ENCODE measurements around the gene TMEM52. TPM values are rescaled to one million over a fixed set of nuclear protein-coding genes. Genes with fewer than 3 reads are reported as not detected.

TMEM52 gene
- polyA plus RNA-seq, 1 donor: 1.1 TPM

- no peak for DNase-seq
Measured at GRCh38 chr1:1926886-1927660, 8.0 kb upstream of the TMEM52 start.

DNA sequence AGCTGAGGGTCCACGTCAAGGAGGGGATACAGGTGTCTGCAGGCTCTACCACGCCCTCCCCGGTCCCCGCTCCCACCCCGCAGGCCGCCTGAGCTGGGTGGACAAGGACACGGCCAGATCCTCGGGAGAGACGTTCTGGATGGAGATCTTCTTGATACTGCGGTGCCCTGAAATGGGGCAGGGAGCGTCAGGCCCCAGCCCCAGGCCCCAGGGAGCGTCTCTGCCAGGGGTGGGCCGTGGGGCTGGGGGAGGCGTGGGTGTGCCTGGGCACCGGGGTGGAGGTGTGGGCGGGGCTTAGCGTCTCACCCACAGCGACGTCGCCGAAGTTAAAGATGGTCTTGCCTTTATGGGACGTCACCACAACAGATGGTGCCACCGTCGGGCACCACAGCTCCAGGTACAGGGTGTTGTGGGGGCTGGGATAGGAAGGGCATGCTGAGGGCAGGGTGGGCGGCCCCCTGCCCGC, 7.3 kb upstream of the TMEM52 start:
- no peak for DNase-seq

DNA sequence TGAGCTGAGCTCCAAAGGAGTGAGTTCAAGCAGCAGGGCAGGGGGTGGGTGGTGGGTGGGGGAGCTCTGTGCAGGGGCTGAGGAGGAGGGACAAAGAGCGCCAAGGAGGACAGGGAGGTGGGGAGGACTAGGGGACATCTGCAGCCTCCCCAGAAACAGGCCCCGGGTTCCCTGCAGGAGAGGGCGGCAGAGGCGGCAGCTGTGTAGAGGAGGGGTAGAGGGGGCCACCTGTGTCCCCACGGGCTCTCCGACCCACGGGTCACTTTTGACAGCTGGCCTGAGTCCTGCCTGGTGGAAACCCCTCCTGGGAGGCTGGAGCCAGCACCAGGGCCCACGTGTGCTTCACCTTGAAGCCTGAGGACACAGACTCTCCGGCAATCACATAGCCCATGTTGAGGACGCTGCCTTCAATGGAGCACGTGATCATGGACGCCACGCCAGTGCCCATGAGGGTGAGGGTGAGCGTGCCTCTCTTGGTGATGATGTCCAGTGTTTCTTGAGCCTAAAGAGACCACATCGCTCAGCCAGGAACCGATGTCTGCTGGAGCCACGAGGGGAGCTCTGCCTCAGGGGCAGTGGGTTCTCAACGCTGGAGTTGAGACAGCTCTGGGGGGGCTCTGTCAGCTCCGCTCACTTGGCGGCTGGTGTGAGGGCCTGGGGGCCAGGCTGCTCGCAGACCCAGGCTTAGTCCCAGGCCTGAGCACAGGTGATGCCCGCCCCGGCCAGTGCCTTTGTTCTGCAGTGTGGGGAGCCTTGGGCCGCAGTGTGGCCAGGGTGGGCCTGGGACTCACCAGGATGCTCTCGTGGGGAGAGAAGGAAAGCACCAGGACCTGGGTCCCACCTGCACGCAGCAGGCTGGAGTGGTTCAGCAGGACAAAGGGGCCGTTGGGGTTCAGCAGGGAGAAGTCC, 6.6 kb upstream of the TMEM52 start:
- no peak for DNase-seq

- no peak for DNase-seq
Measured at GRCh38 chr1:1924849-1925248, 5.8 kb upstream of the TMEM52 start.

- no peak for DNase-seq
Measured at GRCh38 chr1:1924386-1924785, 5.3 kb upstream of the TMEM52 start.

- no peak for DNase-seq
Measured at GRCh38 chr1:1922956-1923833, 4.1 kb upstream of the TMEM52 start.

DNA sequence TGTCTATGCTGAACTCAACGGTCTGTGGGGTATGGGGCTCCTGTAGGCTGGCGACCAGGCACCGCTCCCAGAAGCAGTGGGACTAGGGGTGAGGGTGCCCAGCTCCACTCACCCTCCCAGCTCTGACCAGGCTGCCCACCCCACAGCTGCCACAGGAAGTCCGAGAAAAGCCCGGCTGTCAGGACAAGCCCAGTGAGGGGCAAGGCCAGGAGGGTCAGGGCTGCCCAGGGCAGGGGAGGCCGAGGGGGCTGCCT, 3.5 kb upstream of the TMEM52 start:
- DNase-seq: no peak

GRCh38 chr1:1921901-1922701, 3.0 kb upstream of the TMEM52 start:
- no peak for DNase-seq

DNA sequence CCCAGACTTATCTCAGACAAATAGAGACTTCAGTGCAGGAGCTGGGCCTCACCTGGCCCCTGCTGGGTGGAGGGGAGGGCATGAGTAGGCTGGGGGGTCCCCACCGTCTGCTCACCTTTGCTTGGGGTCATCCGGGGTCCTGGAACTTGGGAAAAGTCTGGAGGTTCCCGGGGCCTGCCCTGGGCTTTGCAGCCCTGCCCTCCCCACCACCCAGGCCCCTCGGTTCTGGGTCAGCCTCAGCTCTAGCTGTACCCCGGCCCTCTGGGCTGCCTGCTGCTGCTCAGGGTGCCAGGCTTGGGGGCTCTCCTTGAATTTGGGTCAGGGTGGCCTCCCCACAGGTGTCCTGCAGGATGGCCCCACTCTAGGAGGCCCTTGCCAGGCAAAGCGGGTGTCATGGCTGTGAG, 2.4 kb upstream of the TMEM52 start:
- no peak for DNase-seq

DNA sequence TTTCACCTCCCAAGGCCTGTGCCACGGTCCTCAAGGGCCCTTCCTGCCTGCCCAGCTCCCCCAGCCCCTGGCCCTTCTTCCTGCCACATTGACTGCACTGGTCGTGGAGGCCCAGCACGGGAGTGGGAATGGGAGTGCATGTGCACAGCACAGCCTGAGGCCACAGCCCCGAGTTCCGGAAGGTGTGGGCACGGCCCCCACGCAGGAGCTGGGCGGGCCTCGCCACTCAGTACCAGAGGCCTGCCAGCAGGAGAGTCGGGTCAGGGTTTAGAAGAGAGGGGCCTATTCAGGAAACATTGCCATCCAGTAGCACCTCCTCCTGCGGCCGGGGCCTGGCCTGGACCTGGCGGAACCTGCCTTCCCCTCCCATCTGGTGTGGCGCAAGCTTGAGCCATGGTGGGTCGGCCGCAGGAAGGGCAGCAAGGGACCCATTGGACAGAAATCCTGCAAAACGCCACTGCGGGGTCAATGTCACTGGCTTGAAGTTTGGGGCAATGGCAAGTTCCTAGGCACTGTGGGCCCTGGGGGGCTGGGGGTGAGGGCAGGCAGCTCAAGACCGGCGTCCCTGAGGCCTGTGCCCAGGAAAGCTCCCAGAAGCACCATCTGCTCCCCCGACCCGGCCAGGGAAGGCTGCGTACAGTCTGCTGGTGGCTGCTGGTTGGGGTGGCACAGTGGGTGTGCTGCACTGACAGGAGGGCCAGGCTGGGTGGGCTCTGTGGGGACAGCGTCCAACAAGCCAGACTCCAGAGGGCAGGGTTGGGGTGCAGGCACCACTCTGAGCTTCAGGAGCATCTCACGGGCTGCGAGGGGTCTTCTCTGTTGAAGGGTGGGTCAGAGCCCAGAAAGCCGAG, 1.8 kb upstream of the TMEM52 start:
- no peak for DNase-seq

GRCh38 chr1:1920057-1920607, 1.1 kb upstream of the TMEM52 start:
- DNase-seq: no peak

GRCh38 chr1:1919304-1920056, 401 bp upstream of the TMEM52 start:
- peak; percentile 96 for DNase-seq

GRCh38 chr1:1917995-1918900, 831 bp downstream of the TMEM52 start:
- DNase-seq: no peak

GRCh38 chr1:1917304-1917976, 1.6 kb downstream of the TMEM52 start:
- no peak for DNase-seq

DNA sequence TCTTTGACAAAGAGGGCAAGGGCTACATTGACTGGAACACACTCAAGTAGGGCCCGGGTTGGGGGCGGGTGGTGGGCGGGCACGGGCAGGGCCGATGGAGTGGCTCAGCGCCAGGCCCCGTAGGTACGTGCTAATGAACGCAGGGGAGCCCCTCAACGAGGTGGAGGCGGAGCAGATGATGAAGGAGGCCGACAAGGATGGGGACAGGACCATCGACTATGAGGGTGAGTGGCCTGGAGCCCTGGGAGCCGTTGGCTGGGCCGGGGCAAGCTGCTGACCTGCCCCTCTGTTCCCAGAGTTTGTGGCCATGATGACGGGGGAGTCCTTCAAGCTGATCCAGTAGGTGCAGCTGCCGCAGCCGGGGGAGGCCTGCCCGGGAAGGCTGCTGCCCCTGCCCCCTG, 2.2 kb downstream of the TMEM52 start:
- DNase-seq: no peak

GRCh38 chr1:1915911-1916840, 2.9 kb downstream of the TMEM52 start:
- no peak for DNase-seq
